ENCODE results near the gene VAT1L. TPM values are rescaled to one million over a fixed set of nuclear protein-coding genes. Genes with fewer than 3 reads are reported as not detected.
A peak's percentile ranks its signal among the peaks of the same experiment; 100 is the strongest.

Gene VAT1L
- total RNA-seq, 1 experiment from 2014 or later = 19.1 TPM

DNA sequence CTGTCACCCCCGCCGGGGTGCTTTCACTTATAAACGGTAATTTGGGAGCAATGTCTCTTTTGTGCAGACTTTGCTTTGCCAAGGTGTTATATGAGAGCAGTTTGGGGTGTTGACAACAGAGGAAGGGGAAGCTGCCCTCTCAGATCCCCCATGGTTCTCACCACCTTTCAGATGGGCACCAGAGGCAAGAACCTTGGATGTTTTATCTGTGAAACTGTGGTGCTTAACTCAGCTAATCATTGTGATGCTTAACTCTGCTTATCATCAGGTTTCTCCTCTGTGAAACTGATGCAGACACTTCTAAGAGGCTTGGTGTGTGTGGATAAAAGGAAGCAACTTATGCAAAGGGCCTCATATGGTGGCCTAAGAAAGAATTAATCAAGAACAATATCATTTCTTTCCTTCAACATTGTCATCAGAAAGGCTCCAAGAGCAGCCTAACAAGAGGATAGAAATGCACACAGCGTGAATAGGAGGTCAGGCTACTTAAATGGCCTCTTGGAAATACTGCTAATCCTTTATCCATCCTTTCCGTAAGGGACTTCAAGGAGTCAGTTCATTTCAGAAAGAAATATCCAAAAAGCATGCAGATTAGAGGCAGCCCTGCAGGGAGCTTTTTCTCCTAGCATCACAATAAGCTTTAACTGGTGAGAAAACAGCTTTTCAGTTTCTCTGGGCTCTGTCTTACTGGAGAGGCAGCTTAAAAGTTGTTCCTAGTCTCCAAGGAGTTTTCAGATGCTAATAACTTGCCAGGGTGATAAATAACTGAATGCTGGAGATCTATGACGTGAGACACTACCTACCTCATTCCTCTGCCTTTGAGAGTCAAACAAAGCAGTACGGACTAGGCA is 178.9 kb downstream of the VAT1L start (continued):
- TF ChIP-seq ZBTB43 (CRISPR knock-in tag; IDR thresholded peaks at IDR 0.05) = no peak
- no peak for TF ChIP-seq GTF2I (CRISPR knock-in tag; conservative IDR thresholded peaks at IDR 0.05)
- TF ChIP-seq ERG (CRISPR knock-in tag; IDR thresholded peaks at IDR 0.05) = peak; percentile 10; the same call in 1 of the 2 replicates
- no peak for TF ChIP-seq SP1 (CRISPR knock-in tag; conservative IDR thresholded peaks at IDR 0.05)
- no peak for TF ChIP-seq USF1 (CRISPR knock-in tag; IDR thresholded peaks at IDR 0.05)
- TF ChIP-seq, protein P1, sequence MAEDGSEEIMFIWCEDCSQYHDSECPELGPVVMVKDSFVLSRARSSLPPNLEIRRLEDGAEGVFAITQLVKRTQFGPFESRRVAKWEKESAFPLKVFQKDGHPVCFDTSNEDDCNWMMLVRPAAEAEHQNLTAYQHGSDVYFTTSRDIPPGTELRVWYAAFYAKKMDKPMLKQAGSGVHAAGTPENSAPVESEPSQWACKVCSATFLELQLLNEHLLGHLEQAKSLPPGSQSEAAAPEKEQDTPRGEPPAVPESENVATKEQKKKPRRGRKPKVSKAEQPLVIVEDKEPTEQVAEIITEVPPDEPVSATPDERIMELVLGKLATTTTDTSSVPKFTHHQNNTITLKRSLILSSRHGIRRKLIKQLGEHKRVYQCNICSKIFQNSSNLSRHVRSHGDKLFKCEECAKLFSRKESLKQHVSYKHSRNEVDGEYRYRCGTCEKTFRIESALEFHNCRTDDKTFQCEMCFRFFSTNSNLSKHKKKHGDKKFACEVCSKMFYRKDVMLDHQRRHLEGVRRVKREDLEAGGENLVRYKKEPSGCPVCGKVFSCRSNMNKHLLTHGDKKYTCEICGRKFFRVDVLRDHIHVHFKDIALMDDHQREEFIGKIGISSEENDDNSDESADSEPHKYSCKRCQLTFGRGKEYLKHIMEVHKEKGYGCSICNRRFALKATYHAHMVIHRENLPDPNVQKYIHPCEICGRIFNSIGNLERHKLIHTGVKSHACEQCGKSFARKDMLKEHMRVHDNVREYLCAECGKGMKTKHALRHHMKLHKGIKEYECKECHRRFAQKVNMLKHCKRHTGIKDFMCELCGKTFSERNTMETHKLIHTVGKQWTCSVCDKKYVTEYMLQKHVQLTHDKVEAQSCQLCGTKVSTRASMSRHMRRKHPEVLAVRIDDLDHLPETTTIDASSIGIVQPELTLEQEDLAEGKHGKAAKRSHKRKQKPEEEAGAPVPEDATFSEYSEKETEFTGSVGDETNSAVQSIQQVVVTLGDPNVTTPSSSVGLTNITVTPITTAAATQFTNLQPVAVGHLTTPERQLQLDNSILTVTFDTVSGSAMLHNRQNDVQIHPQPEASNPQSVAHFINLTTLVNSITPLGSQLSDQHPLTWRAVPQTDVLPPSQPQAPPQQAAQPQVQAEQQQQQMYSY (CRISPR knock-in tag; IDR thresholded peaks at IDR 0.05) = no peak
- TF ChIP-seq, protein P2, sequence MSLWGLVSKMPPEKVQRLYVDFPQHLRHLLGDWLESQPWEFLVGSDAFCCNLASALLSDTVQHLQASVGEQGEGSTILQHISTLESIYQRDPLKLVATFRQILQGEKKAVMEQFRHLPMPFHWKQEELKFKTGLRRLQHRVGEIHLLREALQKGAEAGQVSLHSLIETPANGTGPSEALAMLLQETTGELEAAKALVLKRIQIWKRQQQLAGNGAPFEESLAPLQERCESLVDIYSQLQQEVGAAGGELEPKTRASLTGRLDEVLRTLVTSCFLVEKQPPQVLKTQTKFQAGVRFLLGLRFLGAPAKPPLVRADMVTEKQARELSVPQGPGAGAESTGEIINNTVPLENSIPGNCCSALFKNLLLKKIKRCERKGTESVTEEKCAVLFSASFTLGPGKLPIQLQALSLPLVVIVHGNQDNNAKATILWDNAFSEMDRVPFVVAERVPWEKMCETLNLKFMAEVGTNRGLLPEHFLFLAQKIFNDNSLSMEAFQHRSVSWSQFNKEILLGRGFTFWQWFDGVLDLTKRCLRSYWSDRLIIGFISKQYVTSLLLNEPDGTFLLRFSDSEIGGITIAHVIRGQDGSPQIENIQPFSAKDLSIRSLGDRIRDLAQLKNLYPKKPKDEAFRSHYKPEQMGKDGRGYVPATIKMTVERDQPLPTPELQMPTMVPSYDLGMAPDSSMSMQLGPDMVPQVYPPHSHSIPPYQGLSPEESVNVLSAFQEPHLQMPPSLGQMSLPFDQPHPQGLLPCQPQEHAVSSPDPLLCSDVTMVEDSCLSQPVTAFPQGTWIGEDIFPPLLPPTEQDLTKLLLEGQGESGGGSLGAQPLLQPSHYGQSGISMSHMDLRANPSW (CRISPR knock-in tag; conservative IDR thresholded peaks at IDR 0.05; ENCODE audit: low read depth) = no peak
- TF ChIP-seq, protein P3, sequence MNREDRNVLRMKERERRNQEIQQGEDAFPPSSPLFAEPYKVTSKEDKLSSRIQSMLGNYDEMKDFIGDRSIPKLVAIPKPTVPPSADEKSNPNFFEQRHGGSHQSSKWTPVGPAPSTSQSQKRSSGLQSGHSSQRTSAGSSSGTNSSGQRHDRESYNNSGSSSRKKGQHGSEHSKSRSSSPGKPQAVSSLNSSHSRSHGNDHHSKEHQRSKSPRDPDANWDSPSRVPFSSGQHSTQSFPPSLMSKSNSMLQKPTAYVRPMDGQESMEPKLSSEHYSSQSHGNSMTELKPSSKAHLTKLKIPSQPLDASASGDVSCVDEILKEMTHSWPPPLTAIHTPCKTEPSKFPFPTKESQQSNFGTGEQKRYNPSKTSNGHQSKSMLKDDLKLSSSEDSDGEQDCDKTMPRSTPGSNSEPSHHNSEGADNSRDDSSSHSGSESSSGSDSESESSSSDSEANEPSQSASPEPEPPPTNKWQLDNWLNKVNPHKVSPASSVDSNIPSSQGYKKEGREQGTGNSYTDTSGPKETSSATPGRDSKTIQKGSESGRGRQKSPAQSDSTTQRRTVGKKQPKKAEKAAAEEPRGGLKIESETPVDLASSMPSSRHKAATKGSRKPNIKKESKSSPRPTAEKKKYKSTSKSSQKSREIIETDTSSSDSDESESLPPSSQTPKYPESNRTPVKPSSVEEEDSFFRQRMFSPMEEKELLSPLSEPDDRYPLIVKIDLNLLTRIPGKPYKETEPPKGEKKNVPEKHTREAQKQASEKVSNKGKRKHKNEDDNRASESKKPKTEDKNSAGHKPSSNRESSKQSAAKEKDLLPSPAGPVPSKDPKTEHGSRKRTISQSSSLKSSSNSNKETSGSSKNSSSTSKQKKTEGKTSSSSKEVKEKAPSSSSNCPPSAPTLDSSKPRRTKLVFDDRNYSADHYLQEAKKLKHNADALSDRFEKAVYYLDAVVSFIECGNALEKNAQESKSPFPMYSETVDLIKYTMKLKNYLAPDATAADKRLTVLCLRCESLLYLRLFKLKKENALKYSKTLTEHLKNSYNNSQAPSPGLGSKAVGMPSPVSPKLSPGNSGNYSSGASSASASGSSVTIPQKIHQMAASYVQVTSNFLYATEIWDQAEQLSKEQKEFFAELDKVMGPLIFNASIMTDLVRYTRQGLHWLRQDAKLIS (CRISPR knock-in tag; IDR thresholded peaks at IDR 0.05; ENCODE audit: borderline replicate concordance) = no peak
- no peak for TF ChIP-seq NR3C1 (CRISPR knock-in tag; conservative IDR thresholded peaks at IDR 0.05; ENCODE audit: low read depth)
- no peak for TF ChIP-seq ZNF232 (CRISPR knock-in tag; IDR thresholded peaks at IDR 0.05)
- TF ChIP-seq, protein P4, sequence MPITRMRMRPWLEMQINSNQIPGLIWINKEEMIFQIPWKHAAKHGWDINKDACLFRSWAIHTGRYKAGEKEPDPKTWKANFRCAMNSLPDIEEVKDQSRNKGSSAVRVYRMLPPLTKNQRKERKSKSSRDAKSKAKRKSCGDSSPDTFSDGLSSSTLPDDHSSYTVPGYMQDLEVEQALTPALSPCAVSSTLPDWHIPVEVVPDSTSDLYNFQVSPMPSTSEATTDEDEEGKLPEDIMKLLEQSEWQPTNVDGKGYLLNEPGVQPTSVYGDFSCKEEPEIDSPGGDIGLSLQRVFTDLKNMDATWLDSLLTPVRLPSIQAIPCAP (CRISPR knock-in tag; IDR thresholded peaks at IDR 0.05) = no peak
- TF ChIP-seq, protein P5, sequence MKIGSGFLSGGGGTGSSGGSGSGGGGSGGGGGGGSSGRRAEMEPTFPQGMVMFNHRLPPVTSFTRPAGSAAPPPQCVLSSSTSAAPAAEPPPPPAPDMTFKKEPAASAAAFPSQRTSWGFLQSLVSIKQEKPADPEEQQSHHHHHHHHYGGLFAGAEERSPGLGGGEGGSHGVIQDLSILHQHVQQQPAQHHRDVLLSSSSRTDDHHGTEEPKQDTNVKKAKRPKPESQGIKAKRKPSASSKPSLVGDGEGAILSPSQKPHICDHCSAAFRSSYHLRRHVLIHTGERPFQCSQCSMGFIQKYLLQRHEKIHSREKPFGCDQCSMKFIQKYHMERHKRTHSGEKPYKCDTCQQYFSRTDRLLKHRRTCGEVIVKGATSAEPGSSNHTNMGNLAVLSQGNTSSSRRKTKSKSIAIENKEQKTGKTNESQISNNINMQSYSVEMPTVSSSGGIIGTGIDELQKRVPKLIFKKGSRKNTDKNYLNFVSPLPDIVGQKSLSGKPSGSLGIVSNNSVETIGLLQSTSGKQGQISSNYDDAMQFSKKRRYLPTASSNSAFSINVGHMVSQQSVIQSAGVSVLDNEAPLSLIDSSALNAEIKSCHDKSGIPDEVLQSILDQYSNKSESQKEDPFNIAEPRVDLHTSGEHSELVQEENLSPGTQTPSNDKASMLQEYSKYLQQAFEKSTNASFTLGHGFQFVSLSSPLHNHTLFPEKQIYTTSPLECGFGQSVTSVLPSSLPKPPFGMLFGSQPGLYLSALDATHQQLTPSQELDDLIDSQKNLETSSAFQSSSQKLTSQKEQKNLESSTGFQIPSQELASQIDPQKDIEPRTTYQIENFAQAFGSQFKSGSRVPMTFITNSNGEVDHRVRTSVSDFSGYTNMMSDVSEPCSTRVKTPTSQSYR (CRISPR knock-in tag; IDR thresholded peaks at IDR 0.05) = no peak
- TF ChIP-seq ZNF416 (CRISPR knock-in tag; IDR thresholded peaks at IDR 0.05) = no peak
- no peak for TF ChIP-seq NR1H2 (CRISPR knock-in tag; IDR thresholded peaks at IDR 0.05)
- TF ChIP-seq ESRRA (CRISPR knock-in tag; IDR thresholded peaks at IDR 0.05; ENCODE audit: borderline replicate concordance) = no peak
- TF ChIP-seq HMGXB4 (CRISPR knock-in tag; IDR thresholded peaks at IDR 0.05) = no peak
